Stimulated activated CD8-positive, alpha-beta memory T cell treated with anti-CD3 and anti-CD28 coated beads, Interleukin-15, amount 100 ng/mL, for 1 hour (primary cell): Measurements from ENCODE around the gene FGD5.

Experiments used
- DNase-seq: peaks from one replicate; pipeline ENCODE4 v3.0.0-alpha.2; 2020; ENCODE audit warnings: low read depth

Gene FGD5, protein sequence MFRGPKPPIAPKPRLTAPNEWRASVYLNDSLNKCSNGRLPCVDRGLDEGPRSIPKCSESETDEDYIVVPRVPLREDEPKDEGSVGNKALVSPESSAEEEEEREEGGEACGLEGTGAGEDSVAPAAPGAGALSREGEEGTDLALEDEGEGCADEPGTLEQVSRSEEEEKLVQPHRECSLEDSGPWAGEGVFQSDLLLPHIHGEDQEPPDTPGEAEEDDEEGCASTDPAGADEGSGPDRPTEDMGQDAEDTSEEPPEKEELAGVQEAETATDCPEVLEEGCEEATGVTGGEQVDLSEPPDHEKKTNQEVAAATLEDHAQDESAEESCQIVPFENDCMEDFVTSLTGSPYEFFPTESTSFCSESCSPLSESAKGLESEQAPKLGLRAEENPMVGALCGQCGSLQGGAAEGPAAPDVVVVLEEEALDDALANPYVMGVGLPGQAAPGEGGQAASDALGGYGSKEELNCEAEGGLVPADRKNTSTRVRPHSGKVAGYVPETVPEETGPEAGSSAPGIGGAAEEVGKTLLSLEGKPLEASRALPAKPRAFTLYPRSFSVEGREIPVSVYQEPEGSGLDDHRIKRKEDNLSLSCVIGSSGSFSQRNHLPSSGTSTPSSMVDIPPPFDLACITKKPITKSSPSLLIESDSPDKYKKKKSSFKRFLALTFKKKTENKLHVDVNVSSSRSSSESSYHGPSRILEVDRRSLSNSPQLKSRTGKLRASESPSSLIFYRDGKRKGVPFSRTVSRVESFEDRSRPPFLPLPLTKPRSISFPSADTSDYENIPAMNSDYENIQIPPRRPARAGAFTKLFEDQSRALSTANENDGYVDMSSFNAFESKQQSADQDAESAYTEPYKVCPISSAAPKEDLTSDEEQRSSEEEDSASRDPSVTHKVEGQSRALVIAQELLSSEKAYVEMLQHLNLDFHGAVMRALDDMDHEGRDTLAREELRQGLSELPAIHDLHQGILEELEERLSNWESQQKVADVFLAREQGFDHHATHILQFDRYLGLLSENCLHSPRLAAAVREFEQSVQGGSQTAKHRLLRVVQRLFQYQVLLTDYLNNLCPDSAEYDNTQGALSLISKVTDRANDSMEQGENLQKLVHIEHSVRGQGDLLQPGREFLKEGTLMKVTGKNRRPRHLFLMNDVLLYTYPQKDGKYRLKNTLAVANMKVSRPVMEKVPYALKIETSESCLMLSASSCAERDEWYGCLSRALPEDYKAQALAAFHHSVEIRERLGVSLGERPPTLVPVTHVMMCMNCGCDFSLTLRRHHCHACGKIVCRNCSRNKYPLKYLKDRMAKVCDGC (N-terminal part only)

DNA sequence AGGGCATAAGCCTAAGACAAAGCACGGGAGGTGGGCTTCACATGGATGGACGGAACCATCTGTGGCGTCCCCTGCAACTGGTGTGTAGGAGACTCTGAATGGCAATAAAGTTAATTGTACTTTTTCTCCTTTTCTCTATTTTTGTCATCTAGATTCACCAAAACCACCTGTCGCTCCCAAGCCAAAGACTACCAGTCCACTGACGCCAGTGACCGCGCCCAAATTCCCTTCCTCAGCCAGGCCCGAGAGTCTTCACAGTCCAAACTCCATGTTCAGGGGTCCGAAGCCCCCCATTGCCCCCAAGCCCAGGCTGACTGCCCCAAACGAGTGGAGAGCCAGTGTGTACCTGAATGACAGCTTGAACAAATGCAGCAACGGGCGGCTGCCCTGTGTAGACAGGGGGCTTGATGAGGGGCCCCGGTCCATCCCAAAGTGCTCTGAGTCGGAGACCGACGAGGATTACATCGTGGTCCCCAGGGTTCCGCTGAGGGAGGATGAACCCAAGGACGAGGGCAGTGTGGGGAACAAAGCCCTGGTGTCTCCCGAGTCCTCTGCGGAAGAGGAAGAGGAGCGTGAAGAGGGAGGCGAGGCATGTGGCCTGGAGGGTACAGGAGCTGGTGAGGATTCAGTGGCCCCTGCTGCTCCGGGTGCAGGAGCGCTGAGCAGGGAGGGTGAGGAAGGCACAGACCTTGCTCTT lies at the start of gene FGD5:
TSS of gene FGD5 (plus strand) at position 159 of the 697 bp plus-strand sequence. CDS start at position 269, 110 bp downstream.
- no peak for DNase-seq

DNA sequence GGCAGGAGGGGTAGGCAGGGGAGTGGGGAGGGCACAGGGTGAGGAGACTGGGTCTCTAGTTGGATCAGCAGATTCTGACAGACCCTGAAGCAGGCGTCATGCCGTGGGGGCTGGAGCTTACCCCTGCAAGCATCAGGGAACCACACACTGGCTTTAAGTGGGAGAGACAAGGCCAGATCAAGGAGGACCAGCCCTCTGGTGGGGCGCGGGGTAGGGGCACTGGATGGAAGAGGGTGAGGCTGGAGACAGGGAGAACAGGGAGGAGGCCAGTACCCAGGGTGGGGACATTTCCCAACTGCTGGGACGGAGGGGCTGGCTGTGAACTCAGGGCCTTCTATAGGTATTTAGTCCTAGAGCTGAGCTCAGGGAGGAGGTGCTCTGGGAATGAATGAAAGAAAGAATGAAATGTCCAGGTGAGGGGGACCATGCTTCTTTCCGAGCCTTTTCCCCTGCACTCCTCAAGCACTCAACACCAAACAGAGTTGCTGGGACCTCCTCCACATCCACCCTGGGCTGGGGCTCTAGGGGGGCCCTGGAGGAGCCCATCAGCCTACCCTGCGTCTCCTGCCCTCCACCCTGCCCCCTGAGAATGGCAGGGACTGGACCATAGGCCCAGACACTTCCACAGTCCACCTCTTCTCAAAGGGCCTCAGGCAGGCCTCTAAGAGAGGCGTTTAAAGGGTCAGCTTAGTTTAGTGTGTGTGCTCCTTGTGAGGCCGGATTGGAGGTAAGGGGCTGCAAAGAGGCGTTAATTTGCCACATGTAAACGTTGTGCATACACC lies 49.0 kb upstream of the FGD5 start:
- DNase-seq, result no peak

GRCh38 chr3:14770591-14770990 lies 48.2 kb upstream of the FGD5 start:
- no peak for DNase-seq

GRCh38 chr3:14771593-14772497 lies 46.9 kb upstream of the FGD5 start:
- no peak for DNase-seq

- no peak for DNase-seq
These were observed 46.1 kb upstream of the FGD5 start for GRCh38 chr3:14772533-14773138.

- no peak for DNase-seq
These were observed 45.5 kb upstream of the FGD5 start for GRCh38 chr3:14773281-14773680.

DNA sequence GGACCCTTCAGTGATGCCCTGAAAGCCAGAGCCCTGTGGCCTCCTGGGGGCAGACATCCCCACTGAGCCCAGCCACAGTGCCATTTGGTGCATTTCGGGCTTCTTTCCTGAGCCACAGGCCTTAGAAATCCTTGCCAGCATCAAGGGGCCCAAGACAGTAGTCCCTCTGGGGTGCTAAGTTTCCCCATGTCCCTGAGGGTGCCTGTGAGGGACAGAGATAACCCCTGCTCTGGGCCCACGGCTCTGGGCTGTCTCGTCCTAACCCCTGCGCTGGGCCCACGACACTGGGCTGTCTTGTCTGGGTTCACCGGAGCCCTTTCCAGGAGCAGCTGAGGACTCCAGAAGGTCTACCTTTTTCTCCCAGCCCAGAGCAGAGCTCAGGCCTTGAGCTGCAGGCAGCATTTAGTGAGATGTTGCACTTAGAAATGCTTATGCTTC lies 45.1 kb upstream of the FGD5 start:
- DNase-seq, result no peak

GRCh38 chr3:14774431-14774830 lies 44.3 kb upstream of the FGD5 start:
- no peak for DNase-seq

DNA sequence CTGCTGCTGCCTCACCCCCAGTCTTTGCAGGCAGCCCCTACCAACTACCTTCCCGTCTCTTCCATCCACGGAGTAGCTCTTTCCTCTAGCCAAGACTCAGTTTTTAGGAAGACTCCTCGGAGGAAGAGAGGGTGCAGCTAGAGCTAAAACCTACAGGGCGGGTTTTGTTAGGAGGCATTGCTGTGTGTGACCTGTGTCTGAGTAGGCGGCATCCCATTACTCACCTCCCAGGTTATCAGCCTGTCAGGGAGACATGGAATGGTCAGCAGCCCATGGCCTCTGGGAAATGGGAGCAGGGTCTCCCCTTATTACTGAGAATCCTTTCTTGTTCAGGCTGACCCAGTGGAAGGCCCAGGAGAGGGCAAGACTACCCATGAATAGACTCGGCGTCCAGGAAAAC lies 43.8 kb upstream of the FGD5 start:
- DNase-seq, result no peak

GRCh38 chr3:14775563-14775962 lies 43.2 kb upstream of the FGD5 start:
- DNase-seq, result no peak

DNA sequence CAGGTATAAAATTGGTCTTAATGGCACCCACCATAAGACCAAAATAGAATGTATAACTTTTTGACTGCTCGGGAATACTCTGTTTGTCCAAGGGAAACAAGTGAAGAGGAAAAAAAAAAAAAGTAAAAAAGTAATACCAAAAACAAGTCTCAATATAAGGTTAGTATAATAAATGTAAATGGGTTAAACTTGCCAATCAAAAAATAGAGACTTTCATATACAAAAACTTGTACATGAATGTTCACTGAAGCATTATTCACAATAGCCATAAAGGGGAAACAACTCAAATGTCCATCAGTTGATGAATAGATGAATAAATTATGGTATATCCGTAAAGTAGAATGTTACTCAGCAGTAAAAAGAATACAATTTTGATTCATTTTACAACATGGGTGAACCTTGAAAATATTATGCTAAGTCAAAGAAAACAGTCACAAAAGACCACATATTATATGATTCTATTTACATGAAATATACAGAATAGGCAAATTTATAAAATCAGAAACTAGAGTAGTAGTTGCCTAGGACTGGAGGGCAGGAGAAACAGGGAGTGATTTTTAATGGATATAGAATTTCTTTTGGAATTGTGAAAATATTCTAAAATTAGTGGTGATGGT lies 39.6 kb upstream of the FGD5 start:
- DNase-seq, result no peak

DNA sequence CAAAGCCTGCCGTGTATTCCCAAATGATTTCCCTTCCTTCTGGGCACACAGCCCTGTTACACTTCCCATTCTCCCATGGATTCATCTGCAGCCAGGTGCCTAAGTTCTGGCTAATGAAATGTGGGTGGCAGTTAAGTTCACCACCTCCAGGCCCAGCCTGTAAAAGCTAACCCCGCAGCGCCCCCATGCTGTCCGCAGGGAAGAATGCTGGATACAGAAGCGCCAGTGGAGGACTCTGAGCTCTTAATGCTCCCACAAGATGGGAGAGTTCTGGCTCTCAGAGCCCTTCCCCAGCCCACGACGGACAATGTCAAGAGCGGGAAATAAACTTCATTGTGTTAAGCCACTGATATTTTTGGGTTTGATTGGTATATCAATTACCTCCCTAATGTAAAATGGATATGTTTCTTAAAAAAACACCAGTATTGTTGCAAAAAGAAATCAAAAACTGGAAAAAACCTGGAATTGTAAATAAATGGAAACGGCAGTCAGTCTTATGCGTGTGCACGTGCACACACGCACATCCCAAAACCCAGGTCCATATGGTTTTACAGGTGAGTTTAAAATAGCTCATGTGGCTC lies 37.7 kb upstream of the FGD5 start:
- no peak for DNase-seq

DNA sequence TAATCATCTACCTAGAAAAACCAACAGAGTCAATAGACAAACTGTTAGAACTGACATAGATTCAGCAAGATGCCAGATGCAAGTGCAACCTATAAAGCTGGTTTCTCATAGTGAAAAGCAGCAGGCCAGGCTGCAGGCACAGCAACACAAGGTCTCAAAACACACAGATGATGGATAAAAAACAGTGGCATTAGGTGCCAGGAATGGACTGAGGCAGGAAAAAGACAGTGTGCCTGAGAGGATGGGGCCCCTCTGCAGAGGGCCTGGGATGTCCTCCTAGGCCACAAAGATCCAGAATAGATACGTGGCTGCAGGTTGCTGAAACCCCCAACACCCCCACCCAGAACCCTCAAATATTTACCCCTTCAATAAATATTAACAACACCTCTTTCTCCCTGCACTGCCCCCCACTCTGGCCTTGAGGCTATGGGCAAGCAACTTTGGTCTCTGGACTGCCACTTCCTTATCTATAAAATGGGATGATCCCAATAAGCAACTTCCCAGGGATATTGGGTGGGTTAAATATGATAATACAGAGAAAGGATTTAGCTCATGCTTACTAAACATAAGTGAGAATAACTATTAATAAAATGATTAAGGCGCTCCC lies 35.2 kb upstream of the FGD5 start:
- DNase-seq, result no peak

- DNase-seq, result no peak
These were observed 34.6 kb upstream of the FGD5 start for GRCh38 chr3:14784087-14784681.

DNA sequence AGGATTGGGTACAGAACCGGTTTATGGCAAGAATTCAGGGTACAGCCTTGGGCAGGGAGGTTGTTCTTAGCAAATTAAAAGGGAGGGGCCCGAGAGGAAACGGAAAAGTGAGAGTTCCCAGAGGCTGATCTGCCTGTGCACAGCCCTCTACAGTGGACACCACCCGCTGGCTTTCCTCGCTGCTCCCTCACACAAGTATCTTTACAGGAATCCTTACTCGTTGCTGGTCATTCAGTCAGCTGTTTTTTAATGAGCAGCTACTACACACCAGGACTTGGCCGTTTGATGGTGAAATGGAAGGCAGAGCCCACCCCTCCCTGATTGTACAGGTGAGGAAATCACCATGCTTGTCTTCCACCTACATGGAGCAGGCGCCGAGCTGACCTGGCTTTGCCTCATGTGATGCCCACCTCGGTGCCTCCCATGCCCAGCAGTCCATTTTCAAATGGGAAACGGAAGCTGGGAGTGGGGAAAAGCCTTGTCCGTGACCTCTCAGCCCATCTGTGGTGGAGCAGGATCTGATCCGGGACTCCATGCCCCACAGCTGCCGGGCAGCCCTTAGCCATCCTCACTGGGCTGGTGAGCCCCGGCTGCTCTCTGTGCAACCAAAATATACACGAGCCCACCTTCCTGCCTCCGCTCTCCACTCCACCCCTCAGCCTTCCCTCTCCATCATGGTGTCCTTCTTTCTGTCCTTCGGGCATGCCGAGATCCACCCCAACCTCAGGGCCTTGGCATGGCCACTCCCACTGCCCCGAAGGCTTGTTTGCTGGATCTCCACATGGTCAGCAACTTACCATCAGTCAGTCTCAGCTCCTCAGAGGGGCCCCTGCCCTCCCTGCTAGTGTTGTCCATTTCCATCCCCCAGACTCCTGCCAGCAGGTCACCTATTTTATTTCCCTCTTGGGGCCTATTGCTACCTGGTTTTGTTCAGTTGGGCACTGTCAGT lies 33.3 kb upstream of the FGD5 start:
- no peak for DNase-seq

GRCh38 chr3:14786369-14786768 lies 32.4 kb upstream of the FGD5 start:
- DNase-seq, result no peak
